NCI-H2196 treated with DMSO at 0.1 percent for 48 hours (cell line): ENCODE measurements around the gene RAB11A.

Experiments
- DNase-seq: peaks from one replicate; lab custom pipeline; 2025; ENCODE audit not compliant: unreplicated experiment; lab: John Stamatoyannopoulos, UW

Gene RAB11A

DNA sequence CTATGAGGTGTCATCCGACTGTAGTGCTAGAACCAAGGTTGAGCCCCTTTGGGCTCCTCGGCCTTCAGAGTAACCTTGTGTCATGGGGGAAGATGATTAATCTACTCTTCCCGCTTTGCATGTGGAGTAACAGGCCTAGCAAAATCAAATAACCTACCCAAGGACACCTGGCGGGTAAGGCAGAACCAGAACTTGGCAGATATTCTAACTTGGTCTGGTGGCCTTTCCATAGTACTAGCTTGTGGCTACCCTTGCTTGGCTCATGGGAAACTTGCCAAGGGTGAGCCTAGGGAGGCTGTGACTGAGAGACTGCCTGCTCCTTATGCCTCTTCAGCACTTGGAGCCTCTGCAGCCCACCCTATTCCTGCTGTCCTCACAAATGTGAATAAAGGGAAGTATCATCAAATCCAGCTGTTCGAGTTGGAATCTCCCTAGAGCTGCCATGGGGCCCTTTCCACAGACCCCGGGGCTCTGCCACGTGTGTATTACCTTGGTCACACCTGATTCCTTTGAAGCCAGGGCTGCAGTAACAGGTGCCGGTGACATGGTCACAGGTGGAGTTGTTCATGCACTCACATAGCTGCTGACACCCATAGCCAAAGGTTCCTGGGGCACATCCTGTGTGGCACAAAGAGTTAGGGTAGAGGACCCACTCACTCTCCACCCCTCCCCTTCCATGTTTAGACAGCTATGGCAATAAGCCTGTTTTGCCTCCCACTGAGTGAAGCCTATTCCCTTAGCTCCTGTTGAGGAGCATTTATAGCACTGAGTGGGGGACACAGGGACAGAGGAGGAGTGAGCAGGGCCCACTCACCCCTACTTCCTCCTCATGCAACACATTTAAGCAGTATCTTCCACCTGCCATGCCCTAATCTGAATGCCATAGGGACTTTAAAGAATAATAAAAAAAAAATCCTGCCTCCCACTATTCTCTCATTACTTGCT, 46.0 kb downstream of the RAB11A start:
- no peak for DNase-seq

DNA sequence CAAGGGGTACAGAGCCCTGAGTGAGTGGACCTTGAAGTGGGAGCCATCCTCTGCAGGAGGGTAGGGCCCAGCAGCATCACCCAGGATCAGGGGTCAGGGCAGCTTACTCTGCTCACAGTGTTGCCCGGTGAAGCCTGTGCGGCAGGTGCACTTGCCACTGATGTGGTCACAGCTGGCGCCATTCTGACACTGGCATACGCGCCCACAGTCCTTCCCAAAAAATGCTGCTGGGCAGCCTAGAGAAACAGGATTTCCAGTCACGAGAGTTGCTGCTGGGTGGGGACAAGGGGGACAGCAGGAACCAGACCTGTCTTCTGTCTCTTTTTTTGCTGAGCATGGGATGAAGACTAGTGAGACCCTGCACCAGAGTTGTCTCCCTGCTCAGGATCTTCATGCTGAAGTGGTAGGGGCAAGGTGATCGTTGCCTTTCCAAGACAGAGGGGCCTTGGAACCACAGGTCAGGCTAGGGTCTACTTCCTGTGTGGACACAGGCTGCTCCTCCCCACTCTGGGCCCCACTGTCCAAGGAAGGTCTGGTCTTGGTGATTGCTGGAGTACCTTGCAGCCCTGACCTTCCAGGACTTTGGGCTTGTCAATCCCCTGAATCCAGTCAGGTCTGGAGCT, 46.9 kb downstream of the RAB11A start:
- no peak for DNase-seq

DNA sequence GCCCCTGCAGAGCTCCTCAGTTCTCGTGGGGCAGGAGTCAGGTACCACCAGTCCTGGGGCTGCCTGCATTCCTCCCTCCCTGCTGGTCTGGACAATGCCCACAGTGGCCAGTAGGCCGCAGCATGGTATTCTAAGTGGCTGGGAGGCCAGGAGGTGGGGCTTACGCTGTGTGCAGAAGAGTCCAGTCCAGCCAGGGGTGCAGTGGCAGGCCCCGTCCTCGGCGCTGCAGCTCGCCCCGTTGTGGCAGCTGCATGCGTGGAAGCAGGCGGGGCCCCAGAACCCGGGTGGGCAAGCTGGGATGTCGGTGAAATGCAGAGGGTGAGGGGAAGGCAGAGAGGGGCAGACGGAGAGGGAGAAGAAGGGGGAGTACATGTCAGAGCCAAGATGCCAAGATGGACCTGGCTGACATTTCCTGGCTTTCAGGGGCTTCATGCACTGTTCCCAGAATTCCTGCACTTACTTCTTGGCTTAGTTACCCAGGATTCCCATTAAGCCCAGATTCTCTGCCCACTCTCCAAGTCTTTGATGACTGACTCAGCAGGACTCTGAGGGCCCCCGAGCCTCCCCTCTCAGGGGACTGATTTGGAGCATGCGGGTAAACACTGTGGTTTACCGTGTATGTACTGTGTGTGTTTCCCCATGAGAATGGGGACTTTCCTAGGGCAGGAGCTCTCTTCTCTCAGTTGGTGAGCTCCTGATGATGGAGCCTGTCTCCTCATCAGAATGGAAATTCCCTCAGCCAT, 47.5 kb downstream of the RAB11A start:
- peak; percentile 19 for DNase-seq

DNA sequence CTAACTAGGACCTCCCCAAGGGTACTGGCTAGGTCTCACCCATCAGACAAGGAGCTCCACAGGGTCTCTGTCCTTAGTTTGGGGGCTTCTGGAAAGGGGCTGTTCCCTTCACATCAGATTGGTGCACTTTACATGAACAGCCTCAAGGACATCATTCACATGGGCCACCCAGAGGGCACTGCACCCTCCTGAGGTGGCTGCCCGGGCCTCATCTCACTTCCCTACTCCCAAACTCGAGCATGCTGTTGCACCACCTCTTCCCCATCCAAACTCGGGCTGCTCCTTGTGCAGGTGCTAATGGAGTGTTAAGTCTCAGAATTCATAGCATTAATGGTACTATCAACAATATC, 48.1 kb downstream of the RAB11A start:
- DNase-seq = no peak

DNA sequence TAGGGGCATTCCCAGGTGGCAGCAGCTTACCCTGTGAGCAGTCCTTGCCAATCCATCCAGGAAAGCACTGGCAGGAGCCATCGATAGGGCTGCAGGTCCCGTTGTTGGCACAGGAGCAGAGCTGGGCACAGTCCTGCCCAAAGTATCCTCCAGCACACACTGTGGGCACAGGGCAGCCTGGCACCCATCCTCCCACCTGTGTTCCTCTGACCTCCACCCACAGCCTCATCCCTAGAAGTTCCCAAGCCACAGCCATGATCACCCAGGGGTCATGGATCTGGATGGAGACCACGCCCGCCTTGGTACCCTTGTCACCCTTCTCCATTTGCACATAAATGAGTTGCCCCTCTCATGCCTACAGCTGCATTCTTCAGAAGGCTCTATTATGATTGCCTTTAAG, 48.6 kb downstream of the RAB11A start:
- no peak for DNase-seq

DNA sequence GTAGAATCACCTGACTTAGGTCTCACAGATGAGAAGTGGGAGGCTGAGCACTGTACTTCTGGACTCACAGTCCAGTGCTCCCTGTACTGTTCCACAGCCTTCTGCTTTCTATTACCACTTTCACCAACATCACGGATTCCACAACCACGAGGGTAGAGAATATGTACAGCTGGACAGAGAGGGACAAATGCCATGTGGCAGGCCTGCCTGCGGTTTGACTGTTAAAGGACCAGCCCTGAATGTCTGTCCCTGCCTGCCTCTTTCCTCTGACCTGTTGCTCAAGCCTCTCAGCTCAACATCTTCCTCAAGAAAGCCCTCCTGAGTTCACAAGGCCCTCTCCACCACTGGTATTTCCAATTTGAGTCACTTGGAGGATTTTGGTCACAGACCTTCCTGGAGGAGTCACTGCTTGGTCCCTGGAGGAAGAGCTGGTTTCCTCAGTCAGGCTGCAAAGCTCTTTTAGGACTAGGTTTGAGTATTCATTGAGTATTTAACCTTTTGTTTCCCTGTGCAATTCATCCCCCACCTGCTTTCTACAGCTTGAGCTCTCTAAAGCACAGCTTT, 49.1 kb downstream of the RAB11A start:
- no peak for DNase-seq

DNA sequence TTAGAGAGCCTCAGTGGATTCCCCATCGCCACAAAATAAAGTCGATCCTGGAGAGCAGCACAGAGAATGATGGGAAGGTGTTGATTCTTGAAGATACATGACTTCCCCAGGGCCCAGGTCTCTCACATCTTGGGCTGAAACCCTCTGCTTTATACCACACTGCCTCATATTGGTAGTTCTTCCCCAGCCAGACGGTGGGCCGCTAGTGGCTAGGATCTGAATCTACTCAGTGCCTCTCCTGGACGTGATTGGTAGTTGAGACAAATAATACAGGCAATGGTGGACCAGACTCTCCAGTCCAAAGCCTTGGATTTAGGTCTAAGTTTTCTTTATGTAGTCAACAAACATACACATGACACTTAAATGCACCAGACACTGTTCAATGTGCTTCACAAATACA, 49.7 kb downstream of the RAB11A start:
- DNase-seq = no peak

DNA sequence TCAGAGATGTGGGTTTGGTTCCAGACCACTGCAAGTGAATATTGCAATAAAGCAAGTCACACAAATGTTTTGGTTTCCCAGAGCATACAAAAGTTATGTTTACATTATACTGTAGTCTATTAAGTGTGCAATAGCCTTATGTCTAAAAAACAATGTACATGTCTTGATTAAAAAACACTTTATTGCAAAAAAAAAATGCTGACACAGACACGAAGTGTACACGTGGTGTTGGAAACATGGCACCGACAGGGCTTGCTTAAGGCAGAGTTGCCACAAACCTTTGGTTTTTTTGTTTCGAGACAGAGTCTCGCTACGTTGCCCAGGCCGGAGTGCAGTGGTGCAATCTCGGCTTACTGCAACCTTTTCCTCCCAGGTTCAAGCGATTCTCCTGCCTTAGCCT, 50.1 kb downstream of the RAB11A start:
- DNase-seq = no peak

DNA sequence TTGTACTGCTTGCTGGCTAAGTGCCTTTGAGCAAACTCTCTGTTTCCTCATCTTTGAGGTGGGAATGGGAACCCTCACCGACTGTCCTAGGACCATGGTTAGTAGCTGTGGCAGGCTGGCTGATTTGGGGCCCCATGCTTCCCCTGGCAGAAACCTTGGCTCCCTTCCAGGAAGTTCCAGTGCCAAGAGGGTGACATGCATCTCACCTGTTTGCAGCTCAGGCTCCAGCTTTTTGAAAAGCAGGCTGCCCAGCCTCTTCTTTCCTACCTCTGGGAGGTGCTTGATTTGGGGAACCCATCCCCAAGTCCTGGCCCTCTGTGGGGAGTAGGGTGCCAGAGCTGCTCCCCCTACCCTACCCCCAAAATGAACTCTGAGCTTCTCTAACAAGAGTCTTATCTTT, 50.8 kb downstream of the RAB11A start:
- DNase-seq = no peak

DNA sequence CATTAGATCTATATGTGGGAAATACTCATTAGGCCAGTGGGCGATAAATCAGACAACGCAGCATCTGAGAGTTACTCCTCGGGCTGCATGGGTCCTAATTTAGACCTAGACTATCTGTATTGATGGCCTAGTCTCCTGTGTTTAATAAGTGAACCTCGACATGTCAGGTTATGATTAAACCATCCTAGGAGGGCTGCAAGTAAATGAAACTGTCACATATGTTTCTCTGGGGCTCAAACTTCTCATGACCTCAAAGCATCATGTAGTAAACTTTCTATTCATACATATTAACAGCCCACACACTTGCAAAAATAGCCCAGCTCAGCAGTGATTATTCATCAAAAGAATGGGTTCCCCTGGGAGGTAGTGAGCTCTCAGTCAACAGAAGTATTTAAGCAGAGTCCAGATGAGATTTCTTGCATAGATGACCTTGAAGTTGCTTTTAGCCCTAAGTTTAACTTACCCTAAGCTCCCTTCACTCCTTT, 51.6 kb downstream of the RAB11A start:
- no peak for DNase-seq

DNA sequence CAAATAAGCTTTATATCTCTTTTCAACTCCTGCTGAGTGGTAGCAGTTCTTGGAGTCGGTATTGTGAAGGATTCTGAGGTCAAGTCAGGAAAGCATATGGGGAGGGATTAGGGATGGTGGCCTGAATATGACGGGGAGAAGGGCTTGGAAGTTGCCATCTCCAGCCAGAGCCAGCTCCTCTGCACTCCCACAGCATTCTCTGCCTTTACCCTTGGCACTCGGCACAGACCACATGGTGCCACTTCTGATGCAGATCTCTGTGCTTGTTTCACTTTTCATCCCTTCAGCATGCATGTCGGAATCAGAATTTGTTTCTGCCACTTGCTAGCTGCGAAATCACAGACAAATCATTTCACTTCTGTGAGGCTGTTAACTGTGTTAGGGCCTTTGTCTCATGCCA, 52.5 kb downstream of the RAB11A start:
- DNase-seq = no peak

DNA sequence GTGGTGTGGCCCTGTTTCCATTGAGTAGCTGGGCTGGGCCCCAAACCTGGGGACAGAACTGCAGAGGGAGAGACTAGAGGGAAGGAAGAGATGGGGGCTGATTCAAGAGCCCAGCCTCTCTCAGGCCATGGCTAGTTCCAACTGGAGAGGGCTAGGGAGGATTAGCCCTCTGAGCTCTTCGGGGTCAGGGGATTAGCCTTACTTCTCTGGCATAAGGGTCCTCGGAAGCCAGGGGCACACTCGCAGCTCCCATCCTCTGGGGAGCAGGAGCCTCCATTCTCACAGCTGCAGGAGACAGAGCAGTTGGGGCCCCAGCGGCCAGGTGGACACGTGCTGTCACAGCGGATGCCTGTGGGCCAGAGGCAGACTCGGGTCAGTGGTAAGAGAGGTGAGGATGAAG, 53.3 kb downstream of the RAB11A start:
- no peak for DNase-seq

DNA sequence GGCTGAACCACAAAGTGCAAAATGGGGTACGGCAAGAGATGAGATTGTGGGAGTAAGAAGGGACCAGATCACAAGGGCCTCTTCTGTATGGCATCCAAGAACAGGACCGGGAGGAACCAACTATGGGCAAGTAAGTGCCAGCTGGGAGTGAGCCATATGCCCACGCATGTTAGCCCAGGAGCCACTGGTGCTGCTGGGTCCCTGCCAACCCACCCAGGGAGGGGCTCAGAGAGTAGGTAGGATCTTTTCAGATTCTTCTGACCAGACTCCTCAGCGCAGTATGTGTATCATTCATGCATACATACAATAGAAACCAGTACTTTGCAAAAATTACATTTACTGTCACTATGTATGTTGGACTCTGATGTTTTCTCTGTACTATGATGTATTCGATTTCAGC, 54.0 kb downstream of the RAB11A start:
- no peak for DNase-seq

DNA sequence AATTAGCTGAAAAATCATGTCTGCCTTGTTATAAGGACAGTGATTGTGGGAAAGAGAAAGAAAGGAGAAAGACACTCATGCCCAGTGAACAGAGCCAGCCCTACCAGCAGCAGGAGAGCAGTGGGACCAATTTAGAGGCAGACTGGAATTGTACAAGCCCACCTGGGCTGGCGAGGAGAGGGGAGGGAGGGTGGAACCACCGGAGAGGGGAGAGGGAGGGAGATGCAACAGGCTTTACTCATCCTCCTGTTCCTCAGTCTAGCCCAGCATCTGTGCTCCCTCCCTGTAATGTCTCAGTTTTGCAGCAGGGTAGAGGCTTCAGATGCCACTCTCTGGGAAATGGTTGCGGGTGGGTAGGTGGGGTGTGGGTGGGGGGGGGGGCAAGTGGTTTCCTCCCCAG, 54.7 kb downstream of the RAB11A start:
- no peak for DNase-seq

DNA sequence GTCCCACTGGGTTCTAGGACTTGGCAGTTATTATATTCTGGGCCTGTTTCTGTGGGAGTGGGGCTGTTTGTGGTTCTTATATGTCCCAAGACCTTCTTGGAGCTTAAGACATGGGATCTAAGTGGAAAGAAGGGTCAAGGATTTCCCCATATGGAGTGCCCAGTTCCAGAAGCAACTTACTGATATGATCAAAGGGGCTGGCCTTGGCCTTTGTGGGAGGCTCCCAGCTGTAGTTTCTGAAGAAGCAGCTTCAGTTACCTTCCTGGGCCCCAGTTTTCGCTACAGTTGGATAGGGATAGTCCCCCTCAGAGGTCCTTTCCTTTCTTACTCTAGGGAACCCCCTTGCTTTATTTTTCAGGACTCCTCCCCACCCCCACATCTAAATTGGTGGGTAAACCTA, 56.0 kb downstream of the RAB11A start:
- no peak for DNase-seq

DNA sequence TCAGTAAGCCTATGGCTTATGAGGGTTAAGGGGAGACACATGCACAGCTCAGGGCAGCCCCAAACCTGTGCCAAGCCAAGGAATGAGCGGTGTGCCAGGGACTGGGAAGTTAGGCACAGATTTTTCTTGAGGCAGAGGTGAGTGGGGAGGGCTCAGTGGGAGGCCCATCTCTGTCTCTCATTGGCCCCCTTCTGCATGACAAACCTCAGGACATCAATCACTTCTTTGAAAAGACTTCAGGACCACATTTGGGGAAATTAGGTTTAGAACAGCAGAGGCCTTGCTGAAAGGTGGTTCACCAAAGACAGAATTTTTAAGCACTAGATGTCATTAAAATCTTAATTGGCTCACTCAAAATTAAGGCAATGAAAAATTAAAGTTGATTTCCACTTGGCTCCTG, 57.2 kb downstream of the RAB11A start:
- DNase-seq = no peak

DNA sequence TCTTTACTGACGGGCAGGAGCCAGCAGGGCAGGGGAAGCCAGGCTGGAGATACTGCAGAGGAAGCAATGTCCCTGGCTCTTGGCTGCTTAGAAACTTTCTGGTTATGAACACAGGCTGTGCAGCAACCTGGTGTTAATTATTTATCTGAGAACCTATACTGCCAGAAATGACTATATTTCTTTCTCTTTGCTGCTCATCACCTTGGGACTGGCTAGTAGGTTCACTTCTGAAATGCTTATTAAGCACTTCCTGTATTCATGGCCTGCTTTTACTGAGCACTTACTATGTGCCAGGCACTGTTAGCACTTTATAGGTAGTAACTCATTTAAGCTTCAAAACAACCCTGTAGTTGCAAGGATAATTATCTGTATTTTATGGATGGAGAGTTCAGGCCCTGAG, 57.6 kb downstream of the RAB11A start:
- DNase-seq = no peak

DNA sequence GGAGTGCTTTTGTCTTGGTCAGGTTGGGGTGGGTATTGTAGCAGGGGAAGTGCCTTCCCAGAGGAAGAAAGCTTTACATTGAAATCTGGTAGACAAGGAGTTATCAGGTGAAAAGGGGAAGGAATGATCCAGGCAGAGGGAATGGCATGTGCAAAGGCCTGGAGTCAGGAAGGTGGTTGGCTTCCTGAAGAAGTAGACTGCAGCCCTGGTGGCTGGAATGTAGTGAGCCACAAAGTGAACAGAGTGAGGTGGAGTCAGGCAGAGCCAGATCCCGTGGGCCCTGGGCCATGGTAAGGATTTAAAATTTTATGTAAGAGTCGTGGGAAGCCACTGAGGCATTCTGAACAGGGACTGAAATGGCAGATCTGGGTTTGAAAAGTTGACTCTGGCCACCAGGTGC, 58.3 kb downstream of the RAB11A start:
- no peak for DNase-seq

DNA sequence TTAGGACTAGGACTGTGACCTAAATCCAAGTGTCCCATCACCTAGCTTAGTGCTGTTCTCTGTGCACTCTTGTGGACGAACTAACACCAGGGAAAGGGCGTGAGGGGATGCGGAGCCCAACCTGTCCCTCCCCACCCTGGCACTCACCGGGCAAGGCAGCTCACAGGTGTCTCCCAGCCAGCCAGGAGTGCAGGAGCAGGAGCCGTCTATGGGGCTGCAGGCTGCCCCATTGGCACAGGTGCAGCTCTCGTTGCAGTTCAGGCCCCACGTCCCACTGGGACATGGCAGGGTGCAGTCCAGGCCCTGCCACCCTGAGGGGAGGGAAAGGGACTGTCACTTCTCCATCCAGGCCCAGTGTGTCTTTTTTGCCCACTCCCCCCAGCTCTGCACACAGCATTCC, 60.3 kb downstream of the RAB11A start:
- no peak for DNase-seq

DNA sequence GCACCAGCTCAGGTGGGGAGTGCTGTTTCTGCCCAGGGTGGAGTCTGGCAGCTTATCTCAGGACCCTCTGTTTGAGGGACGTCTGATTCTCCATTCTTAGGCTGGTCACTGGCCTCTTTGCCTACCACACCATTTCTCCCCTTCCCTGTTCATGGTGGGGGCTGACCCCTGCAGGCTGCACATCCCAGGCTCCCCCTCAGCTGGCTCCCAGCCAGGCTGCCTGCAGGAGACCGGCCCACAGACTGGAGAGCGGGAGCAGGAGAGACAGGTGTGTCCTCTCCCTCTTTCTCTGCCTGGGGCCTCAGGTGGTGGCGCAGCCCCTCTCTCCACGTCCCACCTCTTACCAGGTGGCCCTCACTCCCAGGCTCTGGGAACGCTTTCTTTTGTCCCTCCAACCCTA, 60.8 kb downstream of the RAB11A start:
- no peak for DNase-seq

DNA sequence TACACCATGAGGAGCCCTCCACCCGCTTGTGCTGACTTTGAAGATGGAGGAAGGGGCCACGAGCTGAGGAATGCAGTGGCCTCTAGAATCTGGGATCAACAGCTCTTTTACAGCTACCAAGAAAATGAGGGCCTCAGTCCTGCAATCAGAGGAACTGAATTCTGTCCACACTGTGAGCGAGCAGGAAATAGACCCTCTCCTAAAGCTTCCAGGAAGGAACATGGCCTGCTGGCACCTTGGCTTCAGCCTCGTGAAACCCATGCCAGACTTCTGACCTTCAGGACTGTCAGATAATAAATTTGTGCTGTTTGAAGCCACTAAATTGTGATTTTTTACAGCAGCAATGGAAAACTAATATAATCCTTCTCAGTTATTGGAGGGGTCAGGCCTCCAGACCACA, 61.9 kb downstream of the RAB11A start:
- DNase-seq = no peak

DNA sequence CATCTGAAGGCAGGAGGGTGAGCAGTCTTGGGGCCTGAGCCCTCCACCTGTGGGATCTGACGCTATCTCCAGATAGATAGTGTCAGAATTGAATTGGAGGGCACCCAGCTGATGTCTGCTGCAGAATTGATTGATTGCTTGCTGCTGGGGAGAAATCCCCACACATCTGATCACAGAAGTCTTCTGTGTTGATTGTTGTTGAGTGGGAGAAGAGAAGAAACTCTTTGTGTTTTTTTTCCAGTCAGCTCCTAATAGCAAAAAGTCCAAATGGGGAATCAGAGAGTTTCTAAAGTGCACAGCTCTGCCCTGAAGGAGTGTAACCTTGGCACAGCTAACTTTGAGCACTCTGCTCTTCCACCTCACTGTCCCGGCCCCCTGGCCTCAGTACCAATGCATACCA, 66.1 kb downstream of the RAB11A start:
- DNase-seq = no peak
